Suprapubic skin (tissue), 4 donors: ENCODE results near the gene ACOT7. TPM values are rescaled to one million over a fixed set of nuclear protein-coding genes. Genes with fewer than 3 reads are reported as not detected.

Source experiments
- DNase-seq, 2 donors: peaks; one replicate each; pipeline ENCODE4 v3.0.0-alpha.2; 2019; ENCODE audit warnings: low spot score in 2 of 2
- H3K27ac ChIP-seq: fragments of 200-600 bp; sonication (generic); one replicate; pipeline ENCODE4 v1.5.1; 2019
- H3K27me3 ChIP-seq: fragments of 200-600 bp; sonication (generic); one replicate; pipeline ENCODE4 v1.5.1; 2019
- H3K36me3 ChIP-seq: fragments of 200-600 bp; sonication (generic); one replicate; pipeline ENCODE4 v1.5.1; 2019
- H3K4me1 ChIP-seq: fragments of 200-600 bp; sonication (generic); one replicate; pipeline ENCODE4 v1.5.1; 2019
- H3K4me3 ChIP-seq: fragments of 200-600 bp; sonication (generic); one replicate; pipeline ENCODE4 v1.5.1; 2019; ENCODE audit warnings: mild to moderate bottlenecking
- H3K9me3 ChIP-seq: fragments of 200-600 bp; sonication (generic); one replicate; pipeline ENCODE4 v1.5.1; 2019
- EP300 ChIP-seq: sonication (generic); formaldehyde crosslinking; IDR thresholded peaks from one replicate; pipeline ENCODE4 v1.6.1; 2017; ENCODE audit warnings: antibody characterized with exemption
- POLR2A ChIP-seq, 2 donors: fragments of 450-650 bp; IDR thresholded peaks; one replicate each; pipeline ENCODE4 v1.6.1; 2017; ENCODE audit warnings: antibody characterized with exemption in 2 of 2, mild to moderate bottlenecking in 2 of 2, moderate library complexity in 2 of 2
- POLR2AphosphoS5 ChIP-seq, 3 donors: sonication (generic); formaldehyde crosslinking; IDR thresholded peaks; one replicate each; pipeline ENCODE4 v1.6.1; 2017; ENCODE audit warnings: antibody characterized with exemption in 3 of 3
- WGBS: methylation state at CpG from one replicate; pipeline ENCODE4 v1.1.5; 2018; 5-methylcytosine and 5-hydroxymethylcytosine counted together
- total RNA-seq, 4 donors: library from RNA; depleted of rRNA; stranded (reverse); fragments of >200 nt; gene quantifications; one replicate each; pipeline ENCODE4 v1.1.0, GENCODE V29; 2016
- TF ChIP-seq, protein P1 (sequence below), 2 donors: fragments of 200-600 bp in 1 of 2; fragments of 450-650 bp in 1 of 2; sonication (generic) in 1 of 2; IDR thresholded peaks; one replicate each; pipeline ENCODE4 v1.5.1; 2016 to 2019; ENCODE audit warnings: antibody characterized with exemption in 2 of 2, mild to moderate bottlenecking in 1 of 2, moderate library complexity in 1 of 2

Gene ACOT7
- total RNA-seq, 4 donors from 2014 or later: 8.4 to 40.5 (median 26.7) TPM

GRCh38 chr1:6259491-6260362 lies 133.8 kb downstream of the ACOT7 start:
- H3K4me3 ChIP-seq: peak overlapping the region; percentile 88
- H3K9me3 ChIP-seq: no peaks in the 10 kb centered on the region
- DNase-seq: peak; percentile 89 to 93
- TF ChIP-seq, protein P1, sequence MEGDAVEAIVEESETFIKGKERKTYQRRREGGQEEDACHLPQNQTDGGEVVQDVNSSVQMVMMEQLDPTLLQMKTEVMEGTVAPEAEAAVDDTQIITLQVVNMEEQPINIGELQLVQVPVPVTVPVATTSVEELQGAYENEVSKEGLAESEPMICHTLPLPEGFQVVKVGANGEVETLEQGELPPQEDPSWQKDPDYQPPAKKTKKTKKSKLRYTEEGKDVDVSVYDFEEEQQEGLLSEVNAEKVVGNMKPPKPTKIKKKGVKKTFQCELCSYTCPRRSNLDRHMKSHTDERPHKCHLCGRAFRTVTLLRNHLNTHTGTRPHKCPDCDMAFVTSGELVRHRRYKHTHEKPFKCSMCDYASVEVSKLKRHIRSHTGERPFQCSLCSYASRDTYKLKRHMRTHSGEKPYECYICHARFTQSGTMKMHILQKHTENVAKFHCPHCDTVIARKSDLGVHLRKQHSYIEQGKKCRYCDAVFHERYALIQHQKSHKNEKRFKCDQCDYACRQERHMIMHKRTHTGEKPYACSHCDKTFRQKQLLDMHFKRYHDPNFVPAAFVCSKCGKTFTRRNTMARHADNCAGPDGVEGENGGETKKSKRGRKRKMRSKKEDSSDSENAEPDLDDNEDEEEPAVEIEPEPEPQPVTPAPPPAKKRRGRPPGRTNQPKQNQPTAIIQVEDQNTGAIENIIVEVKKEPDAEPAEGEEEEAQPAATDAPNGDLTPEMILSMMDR (IDR thresholded peaks at IDR 0.05): no peak
- TF ChIP-seq POLR2AphosphoS5 (IDR thresholded peaks at IDR 0.05): peak in 2 of 3 donors; percentile 19 to 35
- TF ChIP-seq POLR2A (IDR thresholded peaks at IDR 0.05): no peak
- no peak for TF ChIP-seq EP300
- peaks cover under 1% of the 10 kb centered on the region for H3K36me3 ChIP-seq
- H3K27me3 ChIP-seq: no peaks in the 10 kb centered on the region
- 5% methylated on average over 24 of the region's 46 CpGs for WGBS
- H3K27ac ChIP-seq: peak overlapping the region; percentile 47
- peaks cover 66% of the 10 kb centered on the region for H3K4me1 ChIP-seq

DNA sequence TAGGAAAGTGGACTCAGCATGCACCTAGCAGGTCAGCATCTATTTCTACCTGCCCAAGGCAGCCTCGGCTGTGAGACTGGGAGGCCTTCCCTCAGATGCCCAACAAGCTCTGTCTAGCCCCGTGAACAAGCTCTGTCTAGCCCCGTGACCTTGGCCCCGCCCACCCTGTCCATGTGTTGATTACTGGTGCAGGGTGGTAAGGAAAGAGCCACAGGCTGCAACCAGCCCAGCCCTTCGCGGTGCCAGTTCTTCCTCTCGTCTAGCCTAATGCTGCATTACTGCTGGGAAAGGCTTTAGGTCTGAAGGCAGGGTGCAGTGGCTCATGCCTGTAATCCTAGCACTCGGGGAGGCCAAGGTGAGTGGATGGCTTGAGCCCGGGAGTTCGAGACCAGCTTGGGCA lies 134.9 kb downstream of the ACOT7 start:
- no peak for DNase-seq
- Histone ChIP-seq H3K4me1 (peaks cover 57% of the 10 kb centered on the region), H3K4me3 (no peak overlapping the region), H3K9me3 (no peaks in the 10 kb centered on the region), H3K27ac (no peak overlapping the region), H3K27me3 (no peaks in the 10 kb centered on the region), H3K36me3 (peaks cover 11% of the 10 kb centered on the region)
- whole genome bisulfite sequencing: 52% methylated on average over 4 of the region's 10 CpGs
- TF ChIP-seq, protein P1 (IDR thresholded peaks at IDR 0.05): no peak
- TF ChIP-seq POLR2A (IDR thresholded peaks at IDR 0.05): no peak

GRCh38 chr1:6257541-6258069 lies 136.0 kb downstream of the ACOT7 start:
- Histone ChIP-seq H3K9me3 (no peaks in the 10 kb centered on the region), H3K27ac (no peak overlapping the region), H3K4me1 (peaks cover 46% of the 10 kb centered on the region), H3K27me3 (no peaks in the 10 kb centered on the region), H3K4me3 (no peak overlapping the region), H3K36me3 (peaks cover 16% of the 10 kb centered on the region)
- TF ChIP-seq, protein P1 (IDR thresholded peaks at IDR 0.05): no peak
- TF ChIP-seq EP300: no peak
- TF ChIP-seq POLR2AphosphoS5 (IDR thresholded peaks at IDR 0.05): no peak
- TF ChIP-seq POLR2A (IDR thresholded peaks at IDR 0.05): no peak
- 90% methylated on average over 6 of the region's 8 CpGs for WGBS
- DNase-seq: no peak

- Histone ChIP-seq H3K4me1 (peaks cover 40% of the 10 kb centered on the region), H3K27ac (no peak overlapping the region), H3K9me3 (no peaks in the 10 kb centered on the region), H3K4me3 (no peak overlapping the region), H3K36me3 (peaks cover 16% of the 10 kb centered on the region), H3K27me3 (peaks cover 4% of the 10 kb centered on the region)
- DNase-seq: no peak
- TF ChIP-seq EP300: no peak
- TF ChIP-seq, protein P1 (IDR thresholded peaks at IDR 0.05): no peak
- TF ChIP-seq POLR2A (IDR thresholded peaks at IDR 0.05): no peak
- no peak for TF ChIP-seq POLR2AphosphoS5 (IDR thresholded peaks at IDR 0.05)
- 69% methylated on average over 13 of the region's 13 CpGs for WGBS
Observed at GRCh38 chr1:6256645-6257044, 136.9 kb downstream of the ACOT7 start.

GRCh38 chr1:6254691-6255090 lies 138.9 kb downstream of the ACOT7 start:
- TF ChIP-seq, protein P1 (IDR thresholded peaks at IDR 0.05): no peak
- no peak for TF ChIP-seq POLR2A (IDR thresholded peaks at IDR 0.05)
- TF ChIP-seq POLR2AphosphoS5 (IDR thresholded peaks at IDR 0.05): no peak
- TF ChIP-seq EP300: no peak
- no peak overlapping the region for H3K27ac ChIP-seq
- H3K36me3 ChIP-seq: peaks cover 16% of the 10 kb centered on the region
- no peak for DNase-seq
- H3K4me3 ChIP-seq: no peak overlapping the region
- WGBS: 83% methylated on average over 11 of the region's 16 CpGs
- H3K9me3 ChIP-seq: no peaks in the 10 kb centered on the region
- peaks cover 22% of the 10 kb centered on the region for H3K27me3 ChIP-seq
- H3K4me1 ChIP-seq: peaks cover 29% of the 10 kb centered on the region
